ENCODE data around the gene MTHFD2L. TPM values are rescaled to one million over a fixed set of nuclear protein-coding genes. Genes with fewer than 3 reads are reported as not detected.

The MTHFD2L gene
- total and polyA plus RNA-seq, 8 donors, result 9.1 to 19.1 (median 16.6) TPM

DNA sequence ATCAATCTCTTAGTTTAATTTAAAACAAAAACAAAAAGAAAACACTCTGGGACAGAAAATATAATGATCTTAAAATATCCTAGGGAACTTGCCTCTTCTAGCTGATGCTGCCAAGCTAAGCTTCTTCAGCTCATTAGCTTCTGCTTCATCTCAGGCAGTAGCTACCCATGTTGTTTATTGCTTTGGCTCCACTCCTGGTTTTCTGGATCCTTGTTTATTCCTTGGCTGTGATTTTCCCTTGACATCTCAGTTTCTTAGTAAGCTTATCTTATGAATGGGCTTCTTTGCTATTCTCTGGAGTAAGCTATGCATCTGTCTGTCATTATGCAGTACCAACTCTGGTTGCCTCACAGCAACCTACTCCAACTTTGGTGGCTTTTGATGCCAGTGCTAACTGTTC is 5.1 kb upstream of the MTHFD2L start:
- ATAC-seq, result no peak
- H3K36me3 ChIP-seq, result no peaks in the 10 kb centered on the region
- no peaks in the 10 kb centered on the region for H3K27me3 ChIP-seq
- no peak overlapping the region for H3K4me3 ChIP-seq
- intact Hi-C loops (cut with DNase I), result no loop called here
- DNase-seq, result peak in 1 of 4 donors; percentile 76
- peaks cover 0 to 8% of the 10 kb centered on the region in 2 donors for H3K4me1 ChIP-seq
- TF ChIP-seq, protein P1, sequence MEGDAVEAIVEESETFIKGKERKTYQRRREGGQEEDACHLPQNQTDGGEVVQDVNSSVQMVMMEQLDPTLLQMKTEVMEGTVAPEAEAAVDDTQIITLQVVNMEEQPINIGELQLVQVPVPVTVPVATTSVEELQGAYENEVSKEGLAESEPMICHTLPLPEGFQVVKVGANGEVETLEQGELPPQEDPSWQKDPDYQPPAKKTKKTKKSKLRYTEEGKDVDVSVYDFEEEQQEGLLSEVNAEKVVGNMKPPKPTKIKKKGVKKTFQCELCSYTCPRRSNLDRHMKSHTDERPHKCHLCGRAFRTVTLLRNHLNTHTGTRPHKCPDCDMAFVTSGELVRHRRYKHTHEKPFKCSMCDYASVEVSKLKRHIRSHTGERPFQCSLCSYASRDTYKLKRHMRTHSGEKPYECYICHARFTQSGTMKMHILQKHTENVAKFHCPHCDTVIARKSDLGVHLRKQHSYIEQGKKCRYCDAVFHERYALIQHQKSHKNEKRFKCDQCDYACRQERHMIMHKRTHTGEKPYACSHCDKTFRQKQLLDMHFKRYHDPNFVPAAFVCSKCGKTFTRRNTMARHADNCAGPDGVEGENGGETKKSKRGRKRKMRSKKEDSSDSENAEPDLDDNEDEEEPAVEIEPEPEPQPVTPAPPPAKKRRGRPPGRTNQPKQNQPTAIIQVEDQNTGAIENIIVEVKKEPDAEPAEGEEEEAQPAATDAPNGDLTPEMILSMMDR (IDR thresholded peaks at IDR 0.05), result no peak
- no peak overlapping the region for H3K27ac ChIP-seq
- H3K9me3 ChIP-seq, result no peaks in the 10 kb centered on the region

DNA sequence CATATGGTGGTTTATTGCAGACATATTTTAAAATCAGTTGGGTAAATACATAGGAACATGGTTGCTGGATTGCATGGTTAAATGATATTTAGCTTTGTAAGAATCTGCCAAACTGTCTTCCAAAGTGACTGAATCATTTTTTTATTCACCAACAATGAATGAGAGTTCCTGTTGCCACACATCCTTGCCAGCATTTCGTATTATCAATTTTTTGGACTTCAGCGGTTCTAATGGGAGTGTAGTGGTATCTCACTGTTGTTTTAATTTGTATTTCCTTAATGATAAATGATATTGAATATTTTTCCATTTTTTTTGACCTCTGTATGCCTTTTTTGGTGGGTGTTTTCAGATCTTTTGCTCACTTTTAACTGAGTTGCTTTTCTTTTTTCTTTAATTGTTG is 1.4 kb upstream of the MTHFD2L start:
- H3K36me3 ChIP-seq, result peaks cover 0 to 13% of the 10 kb centered on the region in 2 donors
- DNase-seq (no peak), ATAC-seq (no peak)
- TF ChIP-seq, protein P1 (IDR thresholded peaks at IDR 0.05), result no peak
- peak overlapping the region in 1 of 2 donors; percentile 93 for H3K27ac ChIP-seq
- H3K4me3 ChIP-seq, result no peak overlapping the region
- H3K27me3 ChIP-seq, result no peaks in the 10 kb centered on the region
- no peaks in the 10 kb centered on the region for H3K9me3 ChIP-seq
- intact Hi-C loops (cut with DNase I), result no loop called here
- peaks cover 0 to 22% of the 10 kb centered on the region in 2 donors for H3K4me1 ChIP-seq

DNA sequence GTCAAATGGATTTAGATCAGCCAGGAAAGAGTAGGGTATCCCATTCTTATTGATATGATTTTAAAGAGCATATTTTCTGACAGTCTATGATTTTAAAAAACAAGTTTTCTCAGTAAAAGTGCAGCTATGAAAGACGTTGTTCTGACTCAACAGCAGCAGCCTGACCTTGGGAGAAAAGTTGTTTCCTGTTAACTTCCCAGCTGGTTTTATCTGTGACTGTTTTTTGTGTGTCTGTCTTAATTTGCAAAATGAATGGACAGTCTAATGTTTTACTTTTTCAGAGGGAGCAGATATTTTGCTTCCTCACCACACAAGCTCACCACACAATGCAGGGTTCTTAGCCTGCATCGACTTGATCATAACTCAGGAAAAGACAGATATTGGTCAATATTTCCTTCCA is 764 bp upstream of the MTHFD2L start:
- peaks cover 0 to 22% of the 10 kb centered on the region in 2 donors for H3K4me1 ChIP-seq
- H3K4me3 ChIP-seq, result peak overlapping the region; percentile 41 to 55
- no peaks in the 10 kb centered on the region for H3K9me3 ChIP-seq
- no peaks in the 10 kb centered on the region for H3K27me3 ChIP-seq
- intact Hi-C loops (cut with DNase I), result no loop called here
- DNase-seq (peak in 1 of 4 donors; percentile 13), ATAC-seq (peak; percentile 2)
- H3K36me3 ChIP-seq, result peaks cover 0 to 19% of the 10 kb centered on the region in 2 donors
- TF ChIP-seq, protein P1 (IDR thresholded peaks at IDR 0.05), result no peak
- H3K27ac ChIP-seq, result peak overlapping the region; percentile 91 to 93

DNA sequence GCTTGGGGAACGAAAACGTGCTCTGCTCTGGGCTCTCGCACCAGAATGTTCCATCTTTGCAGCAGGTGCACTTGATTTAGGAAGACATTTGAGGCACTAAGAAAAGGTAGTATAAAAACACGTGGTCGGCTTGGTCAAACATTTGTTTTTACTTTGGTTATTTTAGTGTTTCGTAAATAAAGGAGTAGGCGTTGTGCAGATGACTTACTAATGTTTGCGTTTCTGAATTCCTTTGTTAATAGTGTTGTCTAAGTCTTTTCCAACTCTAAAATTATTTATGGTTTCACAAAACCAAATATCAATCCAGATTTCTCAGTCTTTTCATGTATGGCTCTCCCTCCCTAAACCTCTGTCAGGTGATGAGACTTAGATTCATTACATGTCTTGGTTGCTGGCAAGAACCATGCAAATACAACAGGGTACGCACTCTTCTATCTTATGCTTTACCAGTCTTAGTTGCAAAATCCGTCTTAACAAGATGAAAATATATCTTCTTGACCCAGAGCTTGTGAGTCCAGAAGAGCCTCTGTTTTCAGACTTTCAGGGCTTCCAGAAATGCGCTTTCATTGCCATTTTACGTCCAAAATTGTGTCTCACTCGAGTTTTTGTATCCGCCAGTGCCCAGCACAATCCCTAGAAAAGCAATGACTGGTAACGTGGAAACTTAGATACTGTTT is 686 bp downstream of the MTHFD2L start:
- intact Hi-C loops (cut with DNase I), result no loop called here
- TF ChIP-seq, protein P1 (IDR thresholded peaks at IDR 0.05), result no peak
- no peak for DNase-seq
- H3K27me3 ChIP-seq, result no peaks in the 10 kb centered on the region
- peak overlapping the region; percentile 41 to 55 for H3K4me3 ChIP-seq
- no peak for ATAC-seq
- H3K4me1 ChIP-seq, result peaks cover 0 to 22% of the 10 kb centered on the region in 2 donors
- H3K27ac ChIP-seq, result peak overlapping the region; percentile 91 to 93
- peaks cover 0 to 24% of the 10 kb centered on the region in 2 donors for H3K36me3 ChIP-seq
- no peaks in the 10 kb centered on the region for H3K9me3 ChIP-seq

DNA sequence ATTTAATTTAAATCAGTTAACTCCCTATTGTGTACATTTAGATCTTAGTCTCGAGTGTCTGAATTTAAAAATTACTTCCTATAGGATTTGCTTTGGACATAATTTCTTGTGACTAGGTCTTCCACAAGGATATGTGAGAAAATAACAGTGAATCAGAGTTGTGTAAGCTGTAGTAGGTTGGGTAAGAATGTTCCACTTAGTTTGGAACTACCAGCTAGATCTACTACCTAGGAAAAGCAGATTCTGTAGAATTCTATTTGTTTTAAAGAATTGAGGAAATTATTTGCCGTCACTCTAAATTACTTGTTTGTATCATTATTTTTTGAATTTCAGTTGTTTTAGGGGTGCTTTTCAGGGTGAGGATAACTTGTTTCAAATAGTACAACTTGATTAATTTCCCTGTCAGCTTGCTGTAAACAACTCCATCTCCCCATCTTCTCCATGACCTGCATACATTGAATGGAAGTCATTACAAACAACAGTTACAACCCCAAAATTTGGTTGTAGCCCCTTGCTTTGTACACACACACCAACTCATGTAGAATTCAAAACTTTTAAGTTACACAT is 1.3 kb downstream of the MTHFD2L start:
- H3K36me3 ChIP-seq, result peaks cover 0 to 24% of the 10 kb centered on the region in 2 donors
- peaks cover 0 to 22% of the 10 kb centered on the region in 2 donors for H3K4me1 ChIP-seq
- TF ChIP-seq, protein P1 (IDR thresholded peaks at IDR 0.05), result no peak
- no peaks in the 10 kb centered on the region for H3K9me3 ChIP-seq
- peak overlapping the region; percentile 41 to 55 for H3K4me3 ChIP-seq
- no peaks in the 10 kb centered on the region for H3K27me3 ChIP-seq
- peak overlapping the region; percentile 91 to 93 for H3K27ac ChIP-seq
- no peak for ATAC-seq
- intact Hi-C loops (cut with DNase I), result no loop called here
- DNase-seq, result no peak

All from left lung (tissue), 10 donors.